ENCODE data around the gene TMEM271.

TMEM271 gene

GRCh38 chr4:589219-589963, 13.3 kb upstream of the TMEM271 start:
- in situ Hi-C loops (cut with MboI; ENCODE audit: low sequenced_read_pairs, unreplicated experiment), result no loop called here
- DNase-seq (ENCODE audit: low spot score), result no peak
- TF ChIP-seq, protein P1, sequence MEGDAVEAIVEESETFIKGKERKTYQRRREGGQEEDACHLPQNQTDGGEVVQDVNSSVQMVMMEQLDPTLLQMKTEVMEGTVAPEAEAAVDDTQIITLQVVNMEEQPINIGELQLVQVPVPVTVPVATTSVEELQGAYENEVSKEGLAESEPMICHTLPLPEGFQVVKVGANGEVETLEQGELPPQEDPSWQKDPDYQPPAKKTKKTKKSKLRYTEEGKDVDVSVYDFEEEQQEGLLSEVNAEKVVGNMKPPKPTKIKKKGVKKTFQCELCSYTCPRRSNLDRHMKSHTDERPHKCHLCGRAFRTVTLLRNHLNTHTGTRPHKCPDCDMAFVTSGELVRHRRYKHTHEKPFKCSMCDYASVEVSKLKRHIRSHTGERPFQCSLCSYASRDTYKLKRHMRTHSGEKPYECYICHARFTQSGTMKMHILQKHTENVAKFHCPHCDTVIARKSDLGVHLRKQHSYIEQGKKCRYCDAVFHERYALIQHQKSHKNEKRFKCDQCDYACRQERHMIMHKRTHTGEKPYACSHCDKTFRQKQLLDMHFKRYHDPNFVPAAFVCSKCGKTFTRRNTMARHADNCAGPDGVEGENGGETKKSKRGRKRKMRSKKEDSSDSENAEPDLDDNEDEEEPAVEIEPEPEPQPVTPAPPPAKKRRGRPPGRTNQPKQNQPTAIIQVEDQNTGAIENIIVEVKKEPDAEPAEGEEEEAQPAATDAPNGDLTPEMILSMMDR (IDR thresholded peaks at IDR 0.05; ENCODE audit: borderline replicate concordance, control extremely low read depth, extremely low read depth, insufficient read depth, missing control alignments), result no peak

GRCh38 chr4:588351-588849, 12.3 kb upstream of the TMEM271 start:
- TF ChIP-seq, protein P1 (IDR thresholded peaks at IDR 0.05; ENCODE audit: borderline replicate concordance, control extremely low read depth, extremely low read depth, insufficient read depth, missing control alignments), result no peak
- no peak for DNase-seq (ENCODE audit: low spot score)
- in situ Hi-C loops (cut with MboI; ENCODE audit: low sequenced_read_pairs, unreplicated experiment), result no loop called here

DNA sequence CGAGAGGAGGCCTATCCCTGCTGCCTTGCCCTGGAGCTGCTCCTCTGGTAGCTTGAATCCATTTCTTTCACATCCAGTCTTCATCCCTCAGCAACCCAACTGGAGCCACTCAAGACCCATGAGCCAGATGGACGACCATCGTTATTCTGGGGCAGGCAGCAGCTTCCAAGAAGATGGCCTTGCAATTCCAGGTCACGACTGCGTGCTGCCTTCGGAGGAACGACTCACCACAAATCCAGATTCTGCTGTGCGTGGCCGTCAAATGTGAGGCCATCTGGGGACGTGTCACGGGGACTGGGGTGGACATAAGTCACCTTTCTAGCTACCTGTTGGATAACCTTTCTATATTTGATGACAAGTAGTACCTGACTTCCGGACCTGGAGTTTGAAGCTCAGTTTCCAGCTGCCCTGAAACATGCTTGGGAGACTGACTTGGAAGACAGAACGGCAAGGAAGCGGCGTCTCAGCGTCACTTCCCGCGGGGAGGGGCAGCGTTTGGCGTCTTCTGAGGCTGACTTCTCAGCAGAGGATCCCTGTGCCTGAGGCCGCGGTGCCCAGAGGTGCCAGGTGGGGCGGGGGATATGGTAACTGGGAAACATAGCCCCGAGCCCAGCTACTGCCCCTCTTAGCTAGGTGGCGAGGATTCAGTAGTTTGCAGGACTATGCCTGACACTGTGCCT, 11.7 kb upstream of the TMEM271 start:
- DNase-seq (ENCODE audit: low spot score), result no peak
- TF ChIP-seq, protein P1 (IDR thresholded peaks at IDR 0.05; ENCODE audit: borderline replicate concordance, control extremely low read depth, extremely low read depth, insufficient read depth, missing control alignments), result no peak
- in situ Hi-C loops (cut with MboI; ENCODE audit: low sequenced_read_pairs, unreplicated experiment), result no loop called here

DNA sequence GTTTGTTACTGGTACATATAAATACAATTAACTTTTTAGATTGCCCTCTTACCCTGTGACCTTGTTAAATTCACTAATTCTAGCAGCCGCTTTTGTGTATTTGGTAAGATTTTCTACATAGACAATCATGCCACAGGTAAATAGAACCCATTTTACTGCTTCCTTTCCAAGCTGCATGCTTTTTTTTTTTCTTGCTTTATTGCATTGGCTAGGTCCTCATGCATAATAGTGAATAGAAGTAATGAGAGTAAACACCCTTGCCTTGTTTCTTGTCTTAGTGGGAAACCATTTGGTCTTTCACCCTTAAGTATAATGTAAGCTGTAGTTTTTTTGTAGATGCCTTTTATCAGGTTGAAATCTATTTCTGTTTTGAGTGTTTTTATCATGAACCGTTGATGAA, 7.7 kb upstream of the TMEM271 start:
- TF ChIP-seq, protein P1 (IDR thresholded peaks at IDR 0.05; ENCODE audit: borderline replicate concordance, control extremely low read depth, extremely low read depth, insufficient read depth, missing control alignments), result no peak
- DNase-seq (ENCODE audit: low spot score), result no peak
- in situ Hi-C loops (cut with MboI; ENCODE audit: low sequenced_read_pairs, unreplicated experiment), result no loop called here

DNA sequence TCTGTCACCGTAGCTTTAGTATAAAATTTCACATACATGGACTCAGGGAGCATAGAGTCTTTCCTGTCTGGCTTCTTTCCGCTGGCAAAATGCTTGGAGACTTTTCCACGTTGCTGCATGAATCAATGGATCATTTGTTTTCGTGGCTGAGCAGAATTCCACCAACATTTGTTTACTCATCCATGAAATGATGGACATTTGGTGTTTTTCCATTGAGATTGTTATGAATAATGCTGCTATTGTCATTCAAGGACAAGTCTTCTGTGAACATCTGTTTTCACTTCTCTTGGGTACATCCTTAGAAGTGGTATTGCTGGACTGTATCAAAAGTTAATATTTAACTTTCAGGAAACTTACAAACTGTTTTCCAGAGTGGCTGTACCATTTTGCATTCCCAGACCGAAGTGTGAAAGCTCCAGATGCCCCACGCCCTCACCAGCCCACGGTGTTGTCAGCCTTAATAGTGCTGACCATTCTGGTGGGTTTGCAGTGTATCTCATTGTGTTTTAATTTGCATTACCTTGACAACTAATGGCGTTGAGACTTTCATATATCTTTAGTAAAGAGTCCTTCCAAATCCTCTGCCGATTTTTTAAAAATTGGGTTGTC, 5.8 kb upstream of the TMEM271 start:
- in situ Hi-C loops (cut with MboI; ENCODE audit: low sequenced_read_pairs, unreplicated experiment), result no loop called here
- TF ChIP-seq, protein P1 (IDR thresholded peaks at IDR 0.05; ENCODE audit: borderline replicate concordance, control extremely low read depth, extremely low read depth, insufficient read depth, missing control alignments), result no peak
- DNase-seq (ENCODE audit: low spot score), result no peak

GRCh38 chr4:581181-581580, 5.1 kb upstream of the TMEM271 start:
- TF ChIP-seq, protein P1 (IDR thresholded peaks at IDR 0.05; ENCODE audit: borderline replicate concordance, control extremely low read depth, extremely low read depth, insufficient read depth, missing control alignments), result no peak
- no peak for DNase-seq (ENCODE audit: low spot score)
- in situ Hi-C loops (cut with MboI; ENCODE audit: low sequenced_read_pairs, unreplicated experiment), result no loop called here
